Activated naive CD4-positive, alpha-beta T cell treated with anti-CD3 and anti-CD28 coated beads for 36 hours (primary cell): Measurements from ENCODE around the gene DDX55. TPM values are rescaled to one million over a fixed set of nuclear protein-coding genes. Genes with fewer than 3 reads are reported as not detected.
"Not testable (repeated sequence)": the region's sequence is repeated elsewhere in the genome, so short reads cannot be mapped to it uniquely, and the experiment has no call there.

ENCODE experiments used
- CTCF ChIA-PET: fragments of 350-600 bp; sonication (Branson Sonifier 250); formaldehyde crosslinking; loops from one replicate; lab custom pipeline; 2021; ENCODE audit warnings: antibody characterized with exemption; lab: Charles Lee
- DNase-seq: peaks from one replicate; pipeline ENCODE4 v3.0.0-alpha.2; 2020
- H3K27ac Mint-ChIP-seq: one replicate; pipeline ENCODE4 v1.8.0; 2021; ENCODE audit warnings: mild to moderate bottlenecking, mixed read lengths
- H3K27me3 Mint-ChIP-seq: one replicate; pipeline ENCODE4 v1.8.0; 2021; ENCODE audit warnings: low read depth, mixed read lengths
- H3K36me3 Mint-ChIP-seq: one replicate; pipeline ENCODE4 v1.8.0; 2021; ENCODE audit warnings: low read depth, mixed read lengths
- H3K4me1 Mint-ChIP-seq: one replicate; pipeline ENCODE4 v1.8.0; 2021; ENCODE audit warnings: low read depth, mixed read lengths
- H3K4me3 Mint-ChIP-seq: one replicate; pipeline ENCODE4 v1.8.0; 2021; ENCODE audit warnings: mild to moderate bottlenecking, moderate library complexity, mixed read lengths
- H3K9me3 Mint-ChIP-seq: one replicate; pipeline ENCODE4 v1.8.0; 2021; ENCODE audit warnings: mixed read lengths
- intact Hi-C: fragments of 100-400 bp; cut with micrococcal nuclease; formaldehyde crosslinking; loops from one replicate; pipeline ENCODE4 v1.15.1; 2023
- total RNA-seq, 2 experiments: library from RNA; stranded (reverse); gene quantifications; one replicate each; pipeline ENCODE4 v1.2.3, GENCODE V29; 2021

Gene DDX55
- total RNA-seq, 2 experiments from 2014 or later = 44.8 to 48.7 TPM

DNA sequence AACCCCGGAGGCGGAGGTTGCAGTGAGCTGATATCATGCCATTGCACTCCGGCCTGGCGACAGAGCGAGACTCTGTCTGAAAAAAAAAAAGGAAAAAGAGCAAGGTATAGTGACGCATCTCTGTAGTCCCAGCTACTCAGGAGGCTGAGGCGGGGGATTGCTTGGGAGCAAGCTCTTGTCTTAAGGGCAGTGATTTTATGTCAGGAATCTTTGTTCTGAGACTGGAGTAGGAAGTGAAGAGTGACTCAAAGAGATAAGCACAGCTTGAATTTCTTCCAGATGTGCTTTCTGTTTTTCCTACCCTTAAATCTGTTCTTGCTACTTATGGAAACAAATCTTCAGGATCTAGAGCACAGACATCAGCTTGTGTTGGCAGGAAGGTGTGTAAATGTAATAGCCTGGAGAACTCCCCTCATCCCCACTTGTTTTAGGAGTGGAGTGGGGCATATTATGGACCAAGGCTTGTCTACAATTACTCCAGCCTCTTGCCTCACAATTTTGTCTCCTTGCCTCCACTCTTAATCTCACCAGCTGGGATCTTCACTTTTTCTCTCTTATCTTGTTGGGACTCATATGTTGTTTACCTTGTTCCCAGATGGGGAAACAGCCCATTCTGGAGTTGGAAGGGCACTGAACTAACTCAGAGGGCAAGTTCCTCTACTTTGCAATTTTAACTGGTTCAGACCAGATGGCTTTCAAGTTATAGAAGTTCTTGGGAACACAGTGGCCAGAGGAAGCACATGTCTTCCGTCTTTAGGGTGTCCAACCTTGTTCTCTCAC is 10.0 kb upstream of the DDX55 start:
- no peaks in the 10 kb centered on the region for H3K9me3 Mint-ChIP-seq
- H3K4me3 Mint-ChIP-seq = no peak overlapping the region
- H3K27ac Mint-ChIP-seq = peak overlapping the region; percentile 25
- intact Hi-C loops = no loop called here
- H3K4me1 Mint-ChIP-seq = peaks cover 41% of the 10 kb centered on the region
- no peak for DNase-seq
- H3K27me3 Mint-ChIP-seq = no peaks in the 10 kb centered on the region
- CTCF ChIA-PET = interaction anchor here (1.1 to 1.3 kb wide), 2 partner anchors 9 to 27 kb away, joined by 4 read pairs; no protein-coding TSS in a partner anchor
- H3K36me3 Mint-ChIP-seq = peaks cover 28% of the 10 kb centered on the region

GRCh38 chr12:123595729-123596128 is 6.2 kb upstream of the DDX55 start:
- Mint-ChIP-seq H3K27ac (no peak overlapping the region), H3K4me3 (no peak overlapping the region), H3K9me3 (no peaks in the 10 kb centered on the region), H3K36me3 (peaks cover 19% of the 10 kb centered on the region), H3K4me1 (peaks cover 25% of the 10 kb centered on the region), H3K27me3 (no peaks in the 10 kb centered on the region)
- CTCF ChIA-PET = no interaction called here
- DNase-seq = no peak
- intact Hi-C loops = no loop called here

- peak overlapping the region; percentile 34 for H3K27ac Mint-ChIP-seq
- peaks cover 16% of the 10 kb centered on the region for H3K36me3 Mint-ChIP-seq
- no peak for DNase-seq
- H3K27me3 Mint-ChIP-seq = no peaks in the 10 kb centered on the region
- H3K4me1 Mint-ChIP-seq = peaks cover 17% of the 10 kb centered on the region
- CTCF ChIA-PET = interaction anchor here (0.6 to 1.2 kb wide), 2 partner anchors 10 to 345 kb away, joined by 3 read pairs; no protein-coding TSS in a partner anchor
- H3K4me3 Mint-ChIP-seq = no peak overlapping the region
- intact Hi-C loops = no loop called here
- no peaks in the 10 kb centered on the region for H3K9me3 Mint-ChIP-seq
Measured at GRCh38 chr12:123597100-123597499, 4.8 kb upstream of the DDX55 start.

DNA sequence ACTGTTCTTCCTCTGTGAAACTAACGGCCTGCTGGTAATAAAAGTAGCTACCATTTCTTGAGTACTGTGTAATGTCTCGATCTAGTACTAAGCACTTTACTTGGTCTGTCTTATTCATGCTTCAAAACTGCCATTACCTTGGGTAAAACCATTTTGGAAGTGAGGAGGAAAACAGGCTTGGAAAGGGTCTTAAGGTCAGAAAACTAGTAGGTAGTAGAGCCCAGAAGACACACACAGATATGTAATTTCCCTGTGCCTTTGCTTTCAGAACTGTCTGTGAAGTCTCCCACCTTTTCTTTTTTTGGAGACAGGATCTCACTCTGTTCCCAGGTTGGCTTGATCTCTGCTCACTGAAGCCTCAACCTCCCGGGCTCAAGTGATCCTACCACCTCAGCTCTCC is 3.4 kb upstream of the DDX55 start:
- CTCF ChIA-PET = interaction anchor here (1.0 to 1.2 kb wide), 2 partner anchors 9 to 17 kb away, joined by 3 read pairs; no protein-coding TSS in a partner anchor
- Mint-ChIP-seq H3K27ac (no peak overlapping the region), H3K36me3 (peaks cover 18% of the 10 kb centered on the region), H3K9me3 (no peaks in the 10 kb centered on the region), H3K27me3 (no peaks in the 10 kb centered on the region), H3K4me1 (peaks cover 23% of the 10 kb centered on the region), H3K4me3 (no peak overlapping the region)
- DNase-seq = no peak
- intact Hi-C loops = no loop called here

GRCh38 chr12:123599310-123599709 is 2.6 kb upstream of the DDX55 start:
- CTCF ChIA-PET = no interaction called here
- no peaks in the 10 kb centered on the region for H3K9me3 Mint-ChIP-seq
- intact Hi-C loops = no loop called here
- H3K4me3 Mint-ChIP-seq = no peak overlapping the region
- peak overlapping the region; percentile 42 for H3K27ac Mint-ChIP-seq
- H3K4me1 Mint-ChIP-seq = peaks cover 31% of the 10 kb centered on the region
- peaks cover 19% of the 10 kb centered on the region for H3K36me3 Mint-ChIP-seq
- DNase-seq = no peak
- no peaks in the 10 kb centered on the region for H3K27me3 Mint-ChIP-seq

DNA sequence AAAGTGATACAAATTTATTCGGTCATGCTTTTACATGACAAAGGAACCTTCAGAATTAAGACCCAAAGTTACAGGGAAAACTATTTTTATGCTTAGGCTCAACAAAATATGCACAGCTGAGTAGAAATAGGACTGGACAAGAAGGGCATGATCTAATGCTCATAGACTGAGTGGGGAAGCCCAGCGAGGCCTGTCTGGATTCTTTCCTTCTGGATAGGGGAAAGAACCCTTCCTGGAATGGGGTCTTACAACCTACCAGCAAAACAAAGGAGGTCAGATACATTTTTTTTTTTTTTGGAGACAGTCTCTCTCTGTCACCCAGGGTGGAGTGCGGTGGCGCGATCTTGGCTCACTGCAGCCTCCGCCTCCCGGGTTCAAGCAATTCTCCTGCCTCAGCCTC is 2.2 kb upstream of the DDX55 start:
- Mint-ChIP-seq H3K36me3 (peaks cover 21% of the 10 kb centered on the region), H3K4me1 (peaks cover 34% of the 10 kb centered on the region), H3K27me3 (no peaks in the 10 kb centered on the region), H3K9me3 (no peaks in the 10 kb centered on the region), H3K27ac (peak overlapping the region; percentile 42), H3K4me3 (peak overlapping the region; percentile 14)
- intact Hi-C loops = loop anchor here (5.0 kb wide), 1 partner anchor 217 kb away; the partner anchor contains the start of gene KMT5A
- no peak for DNase-seq
- CTCF ChIA-PET = interaction anchor here (0.6 kb wide), 1 partner anchor 21 kb away, joined by 3 read pairs; no protein-coding TSS in a partner anchor

- Mint-ChIP-seq H3K27me3 (no peaks in the 10 kb centered on the region), H3K9me3 (no peaks in the 10 kb centered on the region), H3K36me3 (peaks cover 28% of the 10 kb centered on the region), H3K4me1 (peaks cover 45% of the 10 kb centered on the region), H3K4me3 (peak overlapping the region; percentile 89), H3K27ac (peak overlapping the region; percentile 94)
- CTCF ChIA-PET = interaction anchor here (0.5 to 1.3 kb wide), 4 partner anchors 20 to 628 kb away, joined by 3 to 4 read pairs (median 3); partner anchors contain the start of gene OGFOD2
- intact Hi-C loops = loop anchor here (1.0 to 5.0 kb wide), 4 partner anchors 31 to 628 kb away; partner anchors contain the start of genes EIF2B1, GTF2H3, KMT5A and OGFOD2
- peak; percentile 47 for DNase-seq
Measured at GRCh38 chr12:123602651-123603195, 824 bp downstream of the DDX55 start.

- CTCF ChIA-PET = interaction anchor here (0.6 to 0.7 kb wide), 2 partner anchors 137 to 533 kb away, joined by 3 read pairs; no protein-coding TSS in a partner anchor
- not testable (repeated sequence) for H3K27me3 Mint-ChIP-seq, H3K9me3 Mint-ChIP-seq, H3K27ac Mint-ChIP-seq, DNase-seq
- intact Hi-C loops = loop anchor here (2.0 to 5.0 kb wide), 2 partner anchors 221 to 629 kb away; partner anchors contain the start of genes KMT5A and OGFOD2
- Mint-ChIP-seq H3K36me3 (peaks cover 36% of the 10 kb centered on the region), H3K4me1 (peaks cover 45% of the 10 kb centered on the region), H3K4me3 (peak overlapping the region; percentile 28)
Measured at GRCh38 chr12:123603495-123603894, 1.6 kb downstream of the DDX55 start.

DNA sequence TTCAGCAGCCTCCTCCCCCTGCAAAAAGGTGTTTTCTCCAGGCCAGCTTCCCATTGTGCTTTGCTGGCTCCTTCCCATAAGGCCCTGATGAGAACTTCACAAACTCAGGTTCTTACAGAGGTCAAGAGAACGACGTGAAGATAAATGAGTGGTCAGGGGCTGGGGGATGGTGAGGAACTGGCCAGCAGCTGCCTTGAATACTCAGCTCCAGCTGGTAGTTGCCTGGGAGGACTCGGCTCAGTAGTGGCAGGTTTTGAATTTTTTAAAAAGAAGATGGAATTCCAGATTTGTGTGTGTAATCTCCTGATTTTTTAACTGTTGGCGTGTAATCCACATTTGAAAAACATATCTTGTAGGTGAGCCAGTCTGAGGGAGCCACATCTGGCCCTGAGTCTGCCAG is 5.9 kb downstream of the DDX55 start:
- no peaks in the 10 kb centered on the region for H3K9me3 Mint-ChIP-seq
- H3K4me1 Mint-ChIP-seq = peaks cover 31% of the 10 kb centered on the region
- H3K27me3 Mint-ChIP-seq = no peaks in the 10 kb centered on the region
- H3K36me3 Mint-ChIP-seq = peaks cover 62% of the 10 kb centered on the region
- DNase-seq = no peak
- no peak overlapping the region for H3K4me3 Mint-ChIP-seq
- intact Hi-C loops = no loop called here
- no peak overlapping the region for H3K27ac Mint-ChIP-seq
- CTCF ChIA-PET = interaction anchor here (0.7 to 1.2 kb wide), 2 partner anchors 10 to 11 kb away, joined by 3 read pairs; no protein-coding TSS in a partner anchor

DNA sequence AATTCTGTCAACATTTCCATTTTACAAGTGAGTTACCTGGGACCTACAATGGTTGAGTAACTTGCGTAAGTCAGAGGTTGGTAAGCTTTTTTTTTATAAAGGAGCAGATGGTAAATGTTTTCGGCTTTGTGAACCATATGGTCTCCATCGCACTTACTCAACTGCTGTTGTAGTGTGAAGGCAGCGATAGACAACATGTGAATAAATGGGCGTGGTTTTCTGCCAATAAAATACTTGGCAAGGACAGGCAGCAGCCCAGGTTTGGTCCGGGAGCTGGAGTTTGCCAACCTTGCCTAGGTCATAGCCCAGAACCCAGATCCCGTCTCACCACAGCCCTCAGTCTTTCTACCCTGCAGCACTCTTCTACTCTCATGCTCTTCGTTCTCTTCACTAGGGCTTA is 6.3 kb downstream of the DDX55 start:
- Mint-ChIP-seq H3K27ac (peak overlapping the region; percentile 54), H3K4me1 (peaks cover 27% of the 10 kb centered on the region), H3K27me3 (no peaks in the 10 kb centered on the region), H3K9me3 (no peaks in the 10 kb centered on the region), H3K36me3 (peaks cover 59% of the 10 kb centered on the region), H3K4me3 (no peak overlapping the region)
- DNase-seq = no peak
- intact Hi-C loops = no loop called here
- CTCF ChIA-PET = interaction anchor here (0.7 kb wide), 1 partner anchor 11 kb away, joined by 3 read pairs; no protein-coding TSS in a partner anchor

DNA sequence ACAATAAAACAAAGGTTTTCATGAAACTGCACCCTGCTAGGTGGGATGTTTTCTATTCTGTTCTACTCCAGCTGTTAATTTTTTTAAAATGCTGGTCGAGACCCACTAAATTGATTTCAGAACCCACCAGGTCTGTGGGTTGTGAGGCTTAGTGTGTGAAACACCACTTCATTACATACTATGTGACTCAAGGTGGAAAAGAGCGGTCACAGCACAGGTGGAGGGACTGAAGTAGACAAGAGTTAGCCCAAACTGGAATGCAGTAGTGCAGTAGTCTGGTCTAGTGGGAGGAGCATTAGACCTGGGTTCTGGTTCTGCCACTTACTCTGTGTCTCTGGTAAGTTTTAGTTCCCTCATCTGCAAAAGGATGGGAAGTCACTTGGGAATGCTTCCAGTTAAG is 12.2 kb downstream of the DDX55 start:
- Mint-ChIP-seq H3K4me1 (peaks cover 2% of the 10 kb centered on the region), H3K9me3 (no peaks in the 10 kb centered on the region), H3K27me3 (no peaks in the 10 kb centered on the region), H3K36me3 (peaks cover 57% of the 10 kb centered on the region), H3K27ac (no peak overlapping the region), H3K4me3 (no peak overlapping the region)
- DNase-seq = no peak
- intact Hi-C loops = no loop called here
- CTCF ChIA-PET = no interaction called here

DNA sequence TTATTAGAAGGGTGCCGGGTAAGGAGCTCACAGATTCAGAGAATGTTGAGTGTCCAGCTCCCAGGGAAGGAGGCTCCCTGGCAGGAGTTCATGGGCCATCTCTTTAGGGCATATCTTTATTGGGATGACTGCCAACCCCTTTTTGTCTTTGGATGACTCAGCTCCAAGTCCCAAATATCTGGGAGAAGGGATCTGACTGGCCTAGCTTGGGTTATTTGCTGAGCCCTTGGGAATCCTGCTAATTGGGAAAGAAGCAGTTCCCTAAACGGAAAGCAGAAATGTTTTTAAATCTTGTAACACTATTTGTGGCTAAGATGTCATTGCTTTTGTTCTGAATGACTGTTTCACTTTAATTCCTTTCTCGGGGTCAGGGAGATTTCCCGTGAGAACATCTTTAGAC is 12.6 kb downstream of the DDX55 start:
- H3K27ac Mint-ChIP-seq = no peak overlapping the region
- intact Hi-C loops = no loop called here
- CTCF ChIA-PET = no interaction called here
- H3K9me3 Mint-ChIP-seq = no peaks in the 10 kb centered on the region
- H3K27me3 Mint-ChIP-seq = no peaks in the 10 kb centered on the region
- DNase-seq = no peak
- H3K36me3 Mint-ChIP-seq = peaks cover 56% of the 10 kb centered on the region
- H3K4me1 Mint-ChIP-seq = peaks cover 2% of the 10 kb centered on the region
- no peak overlapping the region for H3K4me3 Mint-ChIP-seq
